IPS-20b (cell line): ENCODE results near the gene ZNF77.
A peak's percentile ranks its signal among the peaks of the same experiment; 100 is the strongest.
"Not testable (repeated sequence)": the region's sequence is repeated elsewhere in the genome, so short reads cannot be mapped to it uniquely, and the experiment has no call there.

Source experiments
- H3K27ac ChIP-seq: one replicate; pipeline ENCODE4 v1.5.1; 2013; ENCODE audit warnings: low read length
- H3K27me3 ChIP-seq: 2 replicates; pipeline ENCODE4 v1.6.1; 2013; ENCODE audit warnings: mild to moderate bottlenecking, low read length, inconsistent platforms; ENCODE audit not compliant: insufficient read depth
- H3K36me3 ChIP-seq: 2 replicates; pipeline ENCODE4 v1.6.1; 2013; ENCODE audit warnings: low read depth, mild to moderate bottlenecking, inconsistent platforms, low read length, moderate library complexity; ENCODE audit not compliant: insufficient read depth
- H3K4me1 ChIP-seq: 2 replicates; pipeline ENCODE4 v1.6.1; 2013; ENCODE audit warnings: mild to moderate bottlenecking, control low read depth, inconsistent platforms, low read length, moderate library complexity; ENCODE audit not compliant: insufficient read depth
- H3K4me3 ChIP-seq: 2 replicates; pipeline ENCODE4 v1.5.1; 2013; ENCODE audit warnings: mild to moderate bottlenecking, low read length, inconsistent platforms
- H3K9ac ChIP-seq: 2 replicates; pipeline ENCODE4 v1.6.1; 2013; ENCODE audit warnings: low read depth, mild to moderate bottlenecking, inconsistent platforms, low read length, moderate library complexity
- H3K9me3 ChIP-seq: 2 replicates; pipeline ENCODE4 v1.6.1; 2013; ENCODE audit warnings: mild to moderate bottlenecking, low read depth, low read length, inconsistent platforms; ENCODE audit not compliant: insufficient read depth

ZNF77 gene

DNA sequence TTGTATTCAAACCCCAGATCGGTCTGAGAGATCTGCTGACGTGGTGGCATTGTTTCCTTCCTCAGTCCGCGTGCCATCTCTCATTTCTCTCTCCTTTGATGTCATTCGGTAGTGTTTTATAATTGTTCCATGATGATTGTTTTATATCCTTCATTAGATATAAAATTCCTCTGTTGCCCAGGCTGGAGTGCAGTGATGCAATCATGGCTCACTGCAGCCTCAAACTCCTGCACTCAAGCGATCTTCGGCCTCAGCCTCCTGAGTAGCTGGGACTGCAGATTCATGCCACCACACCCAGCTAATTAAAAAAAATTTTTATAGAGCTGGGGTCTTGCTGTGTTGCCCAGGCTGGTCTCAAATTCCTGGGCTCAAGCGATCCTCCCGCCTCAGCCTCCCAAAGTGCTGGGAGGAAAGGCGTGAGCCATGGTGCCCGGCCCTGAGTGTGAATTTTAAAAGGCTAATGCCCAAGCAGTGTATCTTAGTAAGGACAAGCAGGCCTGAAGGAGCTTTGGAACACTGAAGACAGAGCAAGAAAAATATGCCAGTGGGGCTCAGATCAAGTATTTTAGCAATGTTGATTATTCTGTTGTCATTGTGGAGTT, 38.8 kb downstream of the ZNF77 start:
- no peaks in the 10 kb centered on the region for H3K36me3 ChIP-seq
- H3K27me3 ChIP-seq = no peaks in the 10 kb centered on the region
- no peak overlapping the region for H3K4me3 ChIP-seq
- no peaks in the 10 kb centered on the region for H3K4me1 ChIP-seq
- H3K9ac ChIP-seq = no peak overlapping the region
- H3K27ac ChIP-seq = no peak overlapping the region
- no peaks in the 10 kb centered on the region for H3K9me3 ChIP-seq

GRCh38 chr19:2903326-2903725, 41.4 kb downstream of the ZNF77 start:
- not testable (repeated sequence) for H3K27me3 ChIP-seq, H3K27ac ChIP-seq, H3K36me3 ChIP-seq, H3K4me1 ChIP-seq, H3K4me3 ChIP-seq, H3K9ac ChIP-seq, H3K9me3 ChIP-seq

DNA sequence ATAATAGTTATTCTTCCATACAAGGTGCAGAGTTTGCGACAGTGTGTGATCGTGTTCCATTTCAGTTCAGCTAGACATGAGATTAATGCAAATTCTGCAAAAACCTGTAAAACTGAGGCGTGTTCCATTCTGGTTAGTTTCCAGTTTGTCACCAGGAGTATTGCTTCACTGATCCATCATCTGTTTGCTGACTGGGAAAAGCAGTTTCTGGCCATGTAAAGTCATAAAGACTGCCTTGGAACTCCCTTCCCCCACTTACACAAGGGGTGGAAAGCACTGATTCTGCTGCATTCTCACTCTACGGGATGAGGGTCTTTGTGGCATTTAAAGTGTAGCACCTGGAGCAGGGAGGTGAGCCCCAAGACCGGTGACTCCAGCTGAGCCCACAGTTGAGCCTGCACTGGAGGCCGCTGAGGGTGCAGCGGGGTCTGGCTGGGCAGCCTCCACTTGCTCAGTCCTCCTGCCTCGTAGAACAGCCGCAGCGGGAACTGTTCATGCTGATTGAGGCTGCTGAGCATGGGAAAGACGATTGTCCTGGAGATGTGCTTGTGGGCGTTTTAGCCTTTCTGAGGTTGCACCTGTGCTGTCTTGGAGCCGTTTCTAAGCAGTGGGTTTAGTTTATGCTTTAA, 42.1 kb downstream of the ZNF77 start:
- Histone ChIP-seq H3K27me3 (no peaks in the 10 kb centered on the region), H3K4me1 (no peaks in the 10 kb centered on the region), H3K27ac (no peak overlapping the region), H3K9ac (no peak overlapping the region), H3K36me3 (no peaks in the 10 kb centered on the region), H3K4me3 (no peak overlapping the region), H3K9me3 (no peaks in the 10 kb centered on the region; the same call in 1 of the 2 replicates)

GRCh38 chr19:2900296-2901252, 44.2 kb downstream of the ZNF77 start, which contains the start of gene ZNF57:
Gene ZNF57 (plus strand): TSS chr19:2900928. CDS start chr19:2901046, 118 bp downstream.
- peak within 1 kb of the TSS; percentile 88 for H3K4me3 ChIP-seq
- H3K4me1 ChIP-seq = no peaks in the 10 kb centered on the region
- no peak within 1 kb of the TSS for H3K27ac ChIP-seq
- no peaks in the 10 kb centered on the region for H3K27me3 ChIP-seq
- H3K36me3 ChIP-seq = no peaks in the 10 kb centered on the region
- peak within 1 kb of the TSS; percentile 80; the same call in 1 of the 2 replicates for H3K9ac ChIP-seq
- H3K9me3 ChIP-seq = peaks cover 9% of the 10 kb centered on the region

- H3K36me3 ChIP-seq = no peaks in the 10 kb centered on the region
- H3K9me3 ChIP-seq = peaks cover 9% of the 10 kb centered on the region
- no peaks in the 10 kb centered on the region for H3K4me1 ChIP-seq
- no peaks in the 10 kb centered on the region for H3K27me3 ChIP-seq
- H3K4me3 ChIP-seq = no peak overlapping the region
- no peak overlapping the region for H3K9ac ChIP-seq
- no peak overlapping the region for H3K27ac ChIP-seq
These were observed 48.1 kb downstream of the ZNF77 start for GRCh38 chr19:2896694-2897093.

- not testable (repeated sequence) for H3K9me3 ChIP-seq, H3K36me3 ChIP-seq, H3K4me1 ChIP-seq, H3K27me3 ChIP-seq, H3K9ac ChIP-seq, H3K4me3 ChIP-seq, H3K27ac ChIP-seq
These were observed 54.2 kb downstream of the ZNF77 start for GRCh38 chr19:2890531-2890930.

- Histone ChIP-seq H3K36me3 (no peaks in the 10 kb centered on the region), H3K9me3 (no peaks in the 10 kb centered on the region; the same call in 1 of the 2 replicates), H3K27me3 (no peaks in the 10 kb centered on the region), H3K4me3 (no peak overlapping the region), H3K9ac (no peak overlapping the region), H3K4me1 (no peaks in the 10 kb centered on the region), H3K27ac (no peak overlapping the region)
These were observed 56.0 kb downstream of the ZNF77 start for GRCh38 chr19:2888731-2889224.

GRCh38 chr19:2887391-2887914, 57.3 kb downstream of the ZNF77 start:
- no peaks in the 10 kb centered on the region for H3K36me3 ChIP-seq
- H3K4me3 ChIP-seq = no peak overlapping the region
- H3K9ac ChIP-seq = no peak overlapping the region
- H3K27ac ChIP-seq = no peak overlapping the region
- no peaks in the 10 kb centered on the region for H3K4me1 ChIP-seq
- no peaks in the 10 kb centered on the region for H3K27me3 ChIP-seq
- peaks cover 5% of the 10 kb centered on the region; the same call in 1 of the 2 replicates for H3K9me3 ChIP-seq

- Histone ChIP-seq H3K4me1 (no peaks in the 10 kb centered on the region), H3K9ac (no peak overlapping the region), H3K27me3 (no peaks in the 10 kb centered on the region), H3K9me3 (peaks cover 8% of the 10 kb centered on the region; the same call in 1 of the 2 replicates), H3K36me3 (no peaks in the 10 kb centered on the region), H3K4me3 (no peak overlapping the region), H3K27ac (no peak overlapping the region)
These were observed 59.0 kb downstream of the ZNF77 start for GRCh38 chr19:2885736-2886135.

- Histone ChIP-seq H3K9ac (no peak overlapping the region), H3K4me3 (no peak overlapping the region)
These were observed 60.9 kb downstream of the ZNF77 start for GRCh38 chr19:2883686-2884439.

More at GRCh38 chr19:2883686-2884439, 60.9 kb downstream of the ZNF77 start:
- Histone ChIP-seq H3K36me3 (no peaks in the 10 kb centered on the region), H3K4me1 (no peaks in the 10 kb centered on the region), H3K9me3 (peaks cover 22% of the 10 kb centered on the region), H3K27ac (no peak overlapping the region), H3K27me3 (no peaks in the 10 kb centered on the region)
